ENCODE data around the gene ENOX2.
A peak's percentile ranks its signal among the peaks of the same experiment; 100 is the strongest.
"Not testable (repeated sequence)": the region's sequence is repeated elsewhere in the genome, so short reads cannot be mapped to it uniquely, and the experiment has no call there.

The ENOX2 gene

GRCh38 chrX:130754353-130754752, 148.7 kb downstream of the ENOX2 start:
- DNase-seq (ENCODE audit: low spot score), result no peak

- peak; percentile 39 for DNase-seq (ENCODE audit: low spot score)
Observed at GRCh38 chrX:130746709-130747342, 156.2 kb downstream of the ENOX2 start.

DNA sequence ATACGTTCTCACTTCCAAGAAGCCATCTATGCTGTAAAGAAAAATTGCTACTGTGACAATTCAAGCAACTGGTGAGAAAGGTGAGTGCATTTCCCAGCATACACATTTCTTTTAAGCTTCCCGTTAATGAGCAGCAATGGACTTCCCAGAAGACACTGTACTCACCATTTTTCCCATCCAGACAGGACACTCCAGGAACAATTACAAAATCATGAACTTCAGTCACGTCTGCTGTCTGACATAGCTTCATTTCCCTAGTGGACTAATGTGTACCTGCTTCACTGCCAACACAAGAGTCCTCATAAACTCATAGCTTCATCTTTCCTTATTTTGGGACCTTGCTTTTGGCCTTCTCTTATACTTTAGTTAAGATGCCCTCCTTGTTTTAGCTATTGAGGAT, 156.9 kb downstream of the ENOX2 start:
- no peak for DNase-seq (ENCODE audit: low spot score)

GRCh38 chrX:130741584-130741983, 161.4 kb downstream of the ENOX2 start:
- no peak for DNase-seq (ENCODE audit: low spot score)

- DNase-seq (ENCODE audit: low spot score), result no peak
Observed at GRCh38 chrX:130741151-130741550, 161.9 kb downstream of the ENOX2 start.

DNA sequence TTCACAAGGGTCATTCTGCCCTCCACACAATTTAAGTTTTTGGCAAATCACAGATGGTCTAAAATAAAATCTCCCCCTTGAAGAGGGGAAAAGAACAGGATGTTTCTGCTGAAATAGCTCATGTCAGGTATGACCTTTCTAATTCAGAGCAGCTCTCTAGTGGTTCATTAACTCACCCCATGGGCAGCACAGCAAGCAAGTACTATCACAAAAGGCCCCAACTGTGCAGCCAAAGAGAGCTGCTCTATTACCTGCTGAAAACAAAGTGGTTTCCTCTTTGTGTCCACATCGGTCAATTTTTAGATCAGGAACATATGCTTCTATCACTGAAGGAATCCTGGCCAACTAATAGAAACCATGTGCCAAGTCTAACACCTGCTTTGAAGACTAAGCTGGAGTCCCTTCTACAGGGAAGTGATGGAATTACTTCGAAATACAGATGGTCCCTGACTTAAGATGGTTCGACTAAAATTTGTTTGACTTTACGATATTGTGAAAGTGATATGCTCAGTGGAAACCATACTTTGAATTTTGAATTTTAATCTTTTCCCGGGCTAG, 164.3 kb downstream of the ENOX2 start:
- DNase-seq (ENCODE audit: low spot score), result no peak

DNA sequence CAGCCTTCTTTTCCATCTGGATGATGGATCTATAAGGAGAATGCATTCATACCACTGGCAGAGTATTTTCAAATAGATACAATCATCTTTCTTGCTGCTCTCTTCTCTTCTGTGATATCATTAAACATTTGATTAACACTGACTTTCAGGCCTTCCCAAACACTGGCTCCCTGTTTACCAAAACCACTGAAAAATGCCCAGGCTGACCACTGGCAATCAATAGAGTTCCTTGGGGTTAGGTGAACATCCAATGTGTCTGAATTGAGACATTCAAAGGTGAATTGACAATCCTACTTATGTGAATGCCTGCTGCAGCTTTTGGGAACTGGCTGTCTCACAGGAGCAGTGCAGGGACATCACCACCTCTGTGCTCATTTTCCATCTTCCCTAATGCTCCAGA, 168.3 kb downstream of the ENOX2 start:
- DNase-seq (ENCODE audit: low spot score), result no peak

DNA sequence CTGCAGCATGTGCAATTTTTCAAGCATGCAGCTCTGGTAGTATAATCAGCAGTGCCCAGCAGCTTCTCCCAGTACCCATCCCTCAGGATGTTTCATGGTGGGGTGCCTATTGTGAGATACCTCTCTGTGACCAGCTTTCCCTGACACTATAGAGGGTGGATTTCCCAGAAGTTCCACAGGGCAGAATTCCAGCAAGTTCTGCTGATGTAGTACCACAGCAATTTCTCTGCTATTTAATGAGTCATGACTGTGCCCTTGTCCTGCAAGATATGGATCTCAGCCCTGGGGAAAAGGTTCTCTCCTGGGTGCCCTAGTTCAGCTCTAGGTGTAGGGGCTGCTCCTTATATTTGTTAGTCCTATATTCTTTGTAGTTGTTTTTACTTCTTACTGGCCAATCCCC, 174.8 kb downstream of the ENOX2 start:
- DNase-seq (ENCODE audit: low spot score), result peak; percentile 29

DNA sequence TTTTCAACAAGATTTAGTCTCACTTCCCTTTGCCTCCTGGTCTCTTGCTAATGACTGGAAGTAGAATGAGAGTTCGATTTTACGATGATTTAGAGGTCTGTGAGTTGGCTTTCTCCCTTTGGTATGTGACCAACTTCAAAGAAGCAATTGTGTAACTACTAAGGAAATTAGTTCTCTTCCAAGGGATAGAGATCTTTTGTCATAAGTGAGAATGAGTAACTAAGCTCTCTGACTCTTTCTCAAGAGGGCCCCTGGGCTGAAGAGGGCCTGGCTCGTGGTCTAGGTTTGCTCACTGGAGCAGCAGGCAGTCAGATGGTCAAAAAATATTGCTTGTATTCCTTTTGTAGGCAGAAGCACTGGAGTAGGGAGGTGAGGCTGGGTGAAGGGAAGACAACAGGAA, 176.3 kb downstream of the ENOX2 start:
- DNase-seq (ENCODE audit: low spot score), result peak; percentile 63

- DNase-seq (ENCODE audit: low spot score), result no peak
Observed at GRCh38 chrX:130725519-130725918, 177.5 kb downstream of the ENOX2 start.

DNA sequence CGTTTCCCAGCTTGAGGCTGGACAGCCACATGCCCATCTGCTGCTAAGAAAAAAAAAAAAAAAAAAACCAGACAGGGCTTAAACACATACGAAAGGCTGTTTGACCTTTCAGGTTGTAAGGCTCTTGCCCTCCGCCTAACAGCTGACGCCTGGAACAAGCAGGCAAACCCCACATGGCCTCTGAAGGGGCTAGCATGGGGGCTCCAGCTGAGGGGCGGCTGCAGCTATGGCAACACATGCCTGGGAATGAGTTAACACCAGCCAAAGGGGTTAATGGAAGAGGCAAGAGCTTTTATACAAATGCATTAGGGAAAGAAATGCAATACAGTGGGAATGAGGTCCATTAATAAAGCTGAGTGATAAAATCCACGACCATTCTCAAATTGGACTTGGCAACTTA, 183.6 kb downstream of the ENOX2 start:
- no peak for DNase-seq (ENCODE audit: low spot score)

DNA sequence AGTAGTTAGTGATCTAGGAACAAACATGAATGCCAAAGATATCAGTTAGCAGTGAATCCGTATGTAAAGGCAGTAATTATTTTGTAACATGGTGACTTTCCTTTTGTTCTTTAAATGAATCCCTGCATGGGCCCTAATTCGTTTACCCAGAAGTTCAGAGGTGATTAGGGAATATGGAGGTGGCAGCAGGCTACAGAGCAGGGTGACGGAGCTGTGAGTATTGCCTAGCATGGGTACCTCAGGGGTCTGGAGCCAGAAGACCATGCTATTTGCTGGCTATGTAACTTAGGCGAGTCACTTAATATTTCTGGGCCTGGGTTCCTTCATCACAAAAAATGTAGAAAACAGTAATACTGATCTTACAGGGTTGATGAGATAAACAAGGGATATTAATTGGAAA, 184.9 kb downstream of the ENOX2 start:
- DNase-seq (ENCODE audit: low spot score), result no peak

DNA sequence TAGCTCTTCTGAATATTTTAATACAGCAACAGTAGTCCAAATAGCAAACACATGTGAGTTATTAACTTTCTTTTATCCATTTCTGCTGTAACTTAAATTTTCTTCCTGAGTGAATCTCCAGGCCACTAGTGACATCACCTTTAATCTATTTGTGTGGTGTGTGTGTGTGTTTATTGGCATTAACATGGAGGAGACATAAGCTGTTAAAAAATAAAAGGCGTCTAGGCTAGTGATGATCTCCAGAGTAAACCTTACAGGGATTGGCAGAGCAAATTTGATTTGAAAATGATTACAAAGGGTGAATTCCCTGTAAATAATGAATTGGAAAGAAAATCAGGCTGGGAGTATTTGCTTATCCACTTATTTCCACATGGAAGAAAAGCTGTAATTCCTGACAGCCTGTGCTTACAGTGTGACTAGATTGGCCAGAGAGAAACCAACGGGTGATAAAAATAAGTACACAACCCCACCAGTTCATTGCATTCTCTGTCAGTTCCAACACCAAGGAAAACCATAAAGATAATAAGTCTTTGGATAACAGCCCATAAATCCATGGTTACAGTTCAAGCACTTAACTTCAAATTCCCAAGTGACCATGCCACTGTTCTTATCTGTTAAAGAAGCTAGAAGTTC, 186.1 kb downstream of the ENOX2 start:
- no peak for DNase-seq (ENCODE audit: low spot score)

DNA sequence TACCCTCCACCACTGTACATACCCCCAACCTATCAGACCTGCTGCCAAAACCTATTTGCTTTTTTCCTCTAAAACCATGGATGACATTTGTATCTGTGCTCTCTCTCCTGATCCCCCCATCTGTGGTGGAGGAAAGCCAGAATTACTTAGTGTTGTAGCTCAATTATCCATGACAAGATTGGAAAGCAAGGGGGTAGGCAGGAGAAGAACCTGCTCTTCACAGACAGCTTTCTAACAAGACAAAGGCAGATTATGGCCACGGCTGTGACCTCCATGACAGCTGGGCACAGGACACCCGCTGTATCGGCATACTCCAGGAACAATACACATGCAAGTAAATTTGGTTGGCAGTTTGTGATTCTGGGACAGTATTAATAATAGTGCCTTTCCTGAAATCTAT, 186.7 kb downstream of the ENOX2 start:
- no peak for DNase-seq (ENCODE audit: low spot score)

DNA sequence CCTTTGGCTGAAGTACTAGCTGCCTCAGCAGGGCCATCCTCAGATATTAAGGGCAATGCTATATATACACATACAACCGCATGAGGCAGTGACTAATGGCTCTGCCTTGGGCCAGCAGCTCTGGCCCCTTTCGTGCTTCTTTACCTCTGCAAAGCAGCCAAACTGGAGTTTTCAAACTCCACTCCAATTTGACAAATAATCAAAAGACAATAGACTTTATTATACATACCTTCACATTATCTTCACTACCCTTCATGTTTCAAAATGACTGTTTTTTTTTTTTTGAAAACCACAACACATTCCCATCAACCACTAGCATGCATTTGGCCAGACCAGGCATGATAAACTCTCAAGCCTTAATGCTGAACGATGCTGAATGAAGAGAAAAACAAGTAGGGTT, 187.7 kb downstream of the ENOX2 start:
- peak; percentile 25 for DNase-seq (ENCODE audit: low spot score)

- no peak for DNase-seq (ENCODE audit: low spot score)
Observed at GRCh38 chrX:130714665-130715064, 188.3 kb downstream of the ENOX2 start.

- no peak for DNase-seq (ENCODE audit: low spot score)
Observed at GRCh38 chrX:130714135-130714534, 188.9 kb downstream of the ENOX2 start.

- DNase-seq (ENCODE audit: low spot score), result not testable (repeated sequence)
Observed at GRCh38 chrX:130709178-130709577, 193.8 kb downstream of the ENOX2 start.

- DNase-seq (ENCODE audit: low spot score), result no peak
Observed at GRCh38 chrX:130705591-130705990, 197.4 kb downstream of the ENOX2 start.

DNA sequence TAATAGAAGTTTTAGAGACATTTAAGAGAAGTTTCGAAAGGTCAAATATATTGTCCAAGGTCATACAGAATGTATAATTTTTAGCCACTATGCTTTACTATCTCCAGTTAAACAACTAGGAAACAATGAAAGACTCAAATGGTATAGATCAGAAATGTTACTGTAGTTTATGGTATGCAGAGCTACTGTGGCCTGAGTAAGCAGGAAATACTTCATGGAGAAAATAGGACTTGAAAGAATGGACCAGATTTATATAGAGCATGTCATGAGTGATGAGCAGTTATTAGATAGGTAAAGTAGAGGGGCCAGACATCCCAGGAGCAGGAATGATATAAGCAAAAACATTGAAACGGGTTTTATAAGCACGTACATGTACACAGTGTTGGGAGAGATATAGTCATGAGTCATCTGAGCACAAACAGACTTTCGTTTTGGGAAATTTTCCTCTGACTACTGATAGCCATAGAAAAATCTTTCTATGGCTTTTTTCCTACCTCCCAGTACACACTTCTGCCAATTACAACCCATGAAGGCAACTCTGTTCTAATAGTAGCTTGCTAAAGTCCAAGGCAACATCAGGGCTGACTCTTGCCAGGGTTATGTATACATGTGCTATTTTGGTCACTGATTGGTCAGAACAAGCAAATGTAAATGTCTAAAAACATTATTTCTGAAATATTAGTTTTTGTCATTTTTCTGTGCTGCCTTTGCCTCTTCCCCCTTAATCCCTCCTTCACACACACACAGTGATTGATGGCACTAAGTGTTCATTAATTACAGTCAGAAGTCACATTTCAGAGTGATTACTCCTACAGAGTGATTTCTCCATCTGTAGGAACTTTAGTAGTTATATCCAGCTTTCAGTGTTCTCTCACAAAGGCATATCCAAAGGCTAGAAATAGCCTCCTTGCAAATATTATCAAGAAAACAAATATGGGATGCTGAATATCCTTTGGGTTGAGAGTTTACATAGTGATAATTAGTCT, 198.7 kb downstream of the ENOX2 start:
- DNase-seq (ENCODE audit: low spot score), result peak; percentile 7

- DNase-seq (ENCODE audit: low spot score), result peak; percentile 11
Observed at GRCh38 chrX:130702867-130703707, 199.9 kb downstream of the ENOX2 start.

DNA sequence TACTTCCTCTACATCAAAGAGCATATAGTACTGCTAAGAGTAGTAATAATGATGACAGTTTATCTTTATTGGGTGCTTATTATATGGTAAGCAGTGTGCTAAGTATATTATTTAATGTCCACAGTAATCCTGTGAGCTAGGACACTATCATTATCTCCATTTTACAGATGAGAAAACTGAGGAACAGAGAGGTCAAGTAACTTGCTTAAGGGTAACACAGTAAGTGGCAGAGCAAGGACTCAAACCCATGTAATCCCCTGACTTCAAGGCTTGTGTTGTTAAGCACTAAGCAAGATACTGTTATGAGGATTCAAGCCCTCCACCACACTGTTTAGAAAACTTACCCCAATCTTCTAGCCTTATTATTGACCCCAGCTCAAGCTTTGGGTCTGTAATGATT, 202.4 kb downstream of the ENOX2 start:
- no peak for DNase-seq (ENCODE audit: low spot score)
